OCI-LY1 (cell line): ENCODE results near the gene IGSF5.

Source experiments
- CTCF ChIP-seq: fragments of 200-600 bp; sonication (generic), shearing (Covaris generic); IDR thresholded peaks from 2 replicates; pipeline ENCODE4 v1.5.1; 2017; ENCODE audit warnings: mild to moderate bottlenecking, antibody characterized with exemption, low read length, moderate library complexity, mixed read lengths
- EZH2 ChIP-seq: fragments of 200-600 bp; sonication (generic), shearing (Covaris generic); IDR thresholded peaks from 2 replicates; pipeline ENCODE4 v1.8.0; 2017; ENCODE audit warnings: borderline replicate concordance, mixed run types, mild to moderate bottlenecking, antibody characterized with exemption, low read length, moderate library complexity, mixed read lengths

GRCh38 chr21:39812983-39813382 lies 68.0 kb downstream of the IGSF5 start:
- TF ChIP-seq CTCF = no peak
- TF ChIP-seq EZH2 = no peak
